GM18909 (cell line): ENCODE results near the gene KDM3B.
"Not testable (repeated sequence)": the region's sequence is repeated elsewhere in the genome, so short reads cannot be mapped to it uniquely, and the experiment has no call there.

Experiments used
- ATAC-seq: cut with Tn5 transposase; IDR thresholded peaks from one replicate; pipeline ENCODE4 v1.9.1; 2021; ENCODE audit warnings: mild to moderate bottlenecking; ENCODE audit not compliant: unreplicated experiment, poor library complexity

KDM3B gene

DNA sequence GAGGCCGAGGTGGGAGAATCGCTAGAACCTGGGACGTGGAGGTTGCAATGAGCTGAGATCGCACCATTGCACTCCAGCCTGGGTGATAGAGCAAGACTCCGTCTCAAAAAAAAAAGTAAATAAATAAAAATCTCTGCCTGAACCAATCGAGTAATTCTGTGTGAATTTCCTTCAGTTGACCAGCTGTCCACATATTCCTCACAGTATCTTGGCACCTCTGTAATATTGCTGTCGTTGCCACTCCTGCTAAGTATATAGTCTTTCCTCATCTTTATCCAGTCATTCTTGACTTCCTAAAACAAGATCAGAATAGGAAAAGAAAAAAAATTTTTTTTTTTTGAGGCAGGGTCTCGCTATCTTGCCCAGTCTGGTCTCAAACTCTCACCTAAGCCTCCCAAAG lies 29.9 kb downstream of the KDM3B start:
- ATAC-seq, result no peak

DNA sequence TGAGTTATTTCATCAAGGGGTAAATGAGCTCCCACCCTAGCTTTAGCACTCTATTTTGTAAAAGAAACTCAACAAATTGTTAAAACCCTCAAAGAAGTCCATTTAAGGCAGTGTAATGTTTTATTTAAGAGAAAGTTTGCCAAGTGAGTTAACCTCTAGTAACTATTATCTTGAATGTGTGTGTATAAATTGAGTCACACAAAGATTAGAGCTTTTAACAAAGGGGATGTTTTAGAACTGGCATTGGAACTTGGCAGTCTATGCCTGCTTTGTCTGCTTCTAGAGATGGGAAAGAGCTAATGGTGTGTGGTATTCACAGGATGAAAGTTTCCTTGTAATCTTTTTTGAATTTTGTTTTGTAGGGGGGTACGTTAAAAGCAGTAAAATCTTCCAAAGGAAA lies 33.2 kb downstream of the KDM3B start:
- no peak for ATAC-seq

DNA sequence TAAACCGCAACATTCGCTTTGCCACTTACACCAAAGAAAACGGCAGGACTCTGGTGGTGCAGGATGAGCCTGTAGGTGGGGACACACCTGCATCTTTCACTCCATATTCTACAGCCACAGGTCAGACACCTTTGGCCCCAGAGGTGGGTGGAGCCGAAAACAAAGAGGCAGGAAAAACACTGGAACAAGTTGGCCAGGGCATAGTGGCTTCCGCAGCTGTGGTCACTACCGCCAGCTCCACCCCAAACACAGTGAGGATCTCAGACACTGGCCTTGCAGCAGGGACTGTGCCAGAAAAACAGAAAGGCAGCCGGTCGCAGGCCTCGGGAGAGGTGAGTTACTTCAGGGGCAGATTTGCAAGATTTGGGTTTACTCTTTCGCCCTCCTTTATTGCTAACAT lies 33.8 kb downstream of the KDM3B start:
- ATAC-seq, result no peak

DNA sequence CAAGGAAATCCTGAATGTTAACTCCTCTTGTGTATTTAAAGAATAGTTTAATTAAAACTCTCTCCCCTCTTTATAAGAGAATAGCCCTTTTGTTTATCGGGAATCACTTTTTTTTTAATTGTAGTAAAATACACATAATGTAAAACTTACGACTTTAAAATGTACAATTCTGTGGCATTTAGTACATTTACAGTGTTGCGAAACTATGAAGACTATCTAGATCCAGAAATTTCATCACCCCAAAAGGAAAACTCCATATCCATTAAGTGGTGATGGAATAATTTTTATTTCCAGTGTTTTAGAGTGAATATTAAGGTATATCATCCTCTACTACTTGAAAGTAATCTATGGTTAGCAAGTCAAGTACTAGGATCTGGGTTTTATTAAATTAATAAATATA lies 36.8 kb downstream of the KDM3B start:
- no peak for ATAC-seq

DNA sequence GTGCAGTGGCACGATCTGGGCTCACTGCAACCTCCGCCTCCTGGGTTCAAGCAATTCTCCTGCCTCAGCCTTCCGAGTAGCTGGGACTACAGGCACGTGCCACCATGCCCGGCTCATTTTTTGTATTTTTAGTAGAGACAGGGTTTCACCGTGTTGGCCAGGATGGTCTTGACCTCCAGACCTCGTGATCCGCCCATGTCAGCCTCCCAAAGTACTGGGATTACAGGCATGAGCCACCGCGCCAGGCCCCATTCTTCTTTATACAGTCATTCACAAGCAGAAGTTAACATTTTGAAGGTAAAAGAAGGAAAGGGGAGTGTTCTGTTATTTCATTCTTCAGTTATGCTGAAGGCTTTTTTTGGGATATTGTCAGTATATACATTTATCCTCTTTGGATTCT lies 37.4 kb downstream of the KDM3B start:
- ATAC-seq, result not testable (repeated sequence)

DNA sequence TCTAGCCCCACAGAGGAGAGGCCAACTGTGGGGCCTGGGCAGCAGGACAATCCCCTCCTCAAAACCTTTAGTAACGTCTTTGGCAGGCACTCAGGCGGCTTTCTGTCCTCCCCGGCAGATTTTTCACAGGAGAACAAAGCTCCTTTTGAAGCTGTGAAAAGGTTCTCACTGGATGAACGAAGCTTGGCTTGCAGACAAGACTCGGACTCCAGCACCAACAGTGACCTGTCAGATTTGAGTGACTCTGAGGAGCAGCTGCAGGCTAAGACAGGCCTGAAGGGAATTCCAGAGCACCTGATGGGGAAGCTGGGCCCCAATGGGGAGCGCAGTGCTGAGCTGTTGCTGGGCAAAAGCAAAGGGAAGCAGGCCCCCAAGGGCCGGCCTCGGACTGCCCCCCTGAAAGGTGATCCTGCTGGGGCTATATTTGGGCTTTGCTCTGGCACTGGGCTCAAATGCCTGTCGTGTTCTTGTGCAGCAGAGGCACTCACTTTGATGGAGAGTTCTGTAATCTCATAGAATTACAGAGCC lies 39.4 kb downstream of the KDM3B start:
- no peak for ATAC-seq

DNA sequence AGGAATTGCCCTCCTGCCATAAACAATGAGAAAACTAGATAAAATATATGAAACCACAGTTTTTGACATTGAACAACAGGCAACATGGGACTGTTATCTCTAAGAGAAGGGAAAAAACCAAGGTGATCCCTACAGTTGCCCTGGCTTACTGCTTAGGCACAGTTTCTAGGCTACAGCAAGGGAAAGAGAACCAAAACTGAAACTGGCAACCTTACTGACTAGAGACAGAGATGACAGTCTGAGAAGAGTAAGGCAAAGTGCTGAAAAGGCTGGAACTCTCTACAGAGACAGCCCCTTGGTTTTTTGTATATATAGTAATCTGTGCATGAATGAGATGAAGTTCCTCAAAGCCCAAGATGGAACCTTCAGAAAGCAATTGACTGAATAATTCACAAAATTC lies 50.2 kb downstream of the KDM3B start:
- ATAC-seq, result no peak

DNA sequence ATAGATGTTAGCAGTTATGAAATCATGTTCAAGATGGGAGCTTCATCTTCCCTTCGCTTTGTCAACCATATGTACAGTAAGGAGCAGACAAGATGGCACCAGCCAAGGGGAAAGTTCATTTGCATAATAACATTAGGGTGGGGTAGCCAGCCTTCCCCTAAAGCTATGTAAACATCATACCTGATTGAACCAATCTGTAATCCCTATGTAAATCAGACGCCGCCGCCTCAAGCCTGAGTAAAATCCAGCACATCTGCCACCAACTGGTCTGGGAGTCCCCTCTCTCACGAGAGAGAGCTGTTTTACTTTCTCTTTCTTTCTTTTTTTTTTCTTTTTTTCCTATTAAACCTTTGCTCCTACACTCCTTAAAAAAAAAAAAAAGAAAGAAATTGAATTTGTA lies 55.5 kb downstream of the KDM3B start:
- peak; percentile 77 for ATAC-seq

DNA sequence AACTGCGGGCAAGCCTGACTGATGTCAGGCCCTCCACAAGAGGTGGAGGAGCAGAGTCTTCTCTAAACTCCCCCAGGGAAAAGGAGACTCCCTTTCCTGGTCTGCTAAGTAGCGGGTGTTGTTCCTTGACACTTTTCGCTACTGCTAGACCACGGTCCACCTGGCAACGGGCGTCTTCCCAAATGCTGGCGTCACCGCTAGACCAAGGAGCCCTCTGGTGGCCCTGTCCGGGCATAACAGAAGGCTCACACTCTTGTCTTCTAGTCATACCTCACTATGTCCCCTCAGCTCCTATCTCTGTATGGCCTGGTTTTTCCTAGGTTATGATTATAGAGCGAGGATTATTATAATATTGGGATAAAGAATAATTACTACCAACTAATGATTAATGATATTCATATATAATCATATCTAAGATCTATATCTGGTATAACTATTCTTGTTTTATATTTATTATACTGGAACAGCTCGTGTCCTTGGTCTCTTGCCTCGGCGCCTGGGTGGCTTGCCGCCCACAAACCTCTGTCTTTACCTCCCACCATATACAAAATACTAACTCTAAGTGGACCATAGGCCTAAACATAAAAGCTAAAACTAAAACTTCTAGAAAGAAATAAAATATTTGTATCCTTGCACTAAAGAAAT lies 58.6 kb downstream of the KDM3B start:
- ATAC-seq, result not testable (repeated sequence)

DNA sequence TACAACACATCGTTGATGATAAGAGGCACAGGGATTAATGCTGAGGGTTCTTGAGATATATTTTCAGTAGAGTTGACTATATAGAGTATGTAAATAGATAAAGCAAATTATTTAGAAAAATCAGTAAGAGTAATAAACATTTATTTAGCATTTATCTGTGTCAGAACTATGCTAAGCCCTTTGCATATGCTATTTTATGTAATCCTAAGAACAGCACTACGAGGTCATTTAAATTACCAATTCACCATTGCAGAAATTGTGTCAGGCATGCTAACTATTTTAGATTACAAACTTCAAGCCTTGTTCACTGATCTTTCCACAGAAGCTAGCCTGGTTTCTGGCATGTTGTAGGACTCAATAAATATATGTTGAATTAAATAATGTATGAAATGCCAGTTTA lies 66.0 kb downstream of the KDM3B start:
- no peak for ATAC-seq

DNA sequence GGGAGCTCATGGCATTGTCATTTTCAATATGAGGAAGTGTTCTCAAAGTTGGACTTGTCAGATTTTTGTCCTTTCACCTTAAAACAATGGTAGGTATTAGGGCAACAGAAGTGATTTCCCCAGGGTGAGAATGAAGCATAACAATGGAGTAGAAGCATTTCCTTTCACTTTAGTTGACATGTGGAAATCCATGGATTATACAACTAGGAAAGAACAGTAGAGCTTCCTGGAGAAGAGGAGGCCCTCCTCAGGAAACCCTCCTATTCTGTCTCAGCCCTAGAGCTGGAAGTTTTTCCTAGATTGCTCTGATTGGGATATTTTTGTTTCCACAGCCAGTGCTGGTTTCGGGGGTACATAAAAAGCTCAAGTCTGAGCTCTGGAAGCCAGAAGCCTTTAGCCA lies 72.6 kb downstream of the KDM3B start:
- no peak for ATAC-seq

DNA sequence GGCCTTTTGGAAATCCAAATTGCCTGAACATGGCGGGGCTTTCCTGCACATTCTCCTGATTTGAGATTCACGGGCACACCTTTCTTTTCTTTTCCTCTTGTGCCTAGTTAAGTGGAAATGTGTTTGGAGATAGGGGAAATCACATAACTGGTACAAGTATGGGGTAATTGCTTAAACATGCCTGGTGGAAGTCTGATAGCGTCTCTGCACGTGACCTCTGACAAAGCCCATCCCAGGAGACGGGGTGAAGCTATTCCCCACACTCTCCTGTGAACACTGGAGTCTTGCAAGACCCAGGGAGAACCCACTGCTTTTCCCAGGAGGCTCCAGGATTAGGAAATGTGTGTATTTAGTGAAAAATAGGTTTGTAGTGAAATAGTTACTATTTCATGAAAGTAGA lies 83.5 kb downstream of the KDM3B start:
- no peak for ATAC-seq

DNA sequence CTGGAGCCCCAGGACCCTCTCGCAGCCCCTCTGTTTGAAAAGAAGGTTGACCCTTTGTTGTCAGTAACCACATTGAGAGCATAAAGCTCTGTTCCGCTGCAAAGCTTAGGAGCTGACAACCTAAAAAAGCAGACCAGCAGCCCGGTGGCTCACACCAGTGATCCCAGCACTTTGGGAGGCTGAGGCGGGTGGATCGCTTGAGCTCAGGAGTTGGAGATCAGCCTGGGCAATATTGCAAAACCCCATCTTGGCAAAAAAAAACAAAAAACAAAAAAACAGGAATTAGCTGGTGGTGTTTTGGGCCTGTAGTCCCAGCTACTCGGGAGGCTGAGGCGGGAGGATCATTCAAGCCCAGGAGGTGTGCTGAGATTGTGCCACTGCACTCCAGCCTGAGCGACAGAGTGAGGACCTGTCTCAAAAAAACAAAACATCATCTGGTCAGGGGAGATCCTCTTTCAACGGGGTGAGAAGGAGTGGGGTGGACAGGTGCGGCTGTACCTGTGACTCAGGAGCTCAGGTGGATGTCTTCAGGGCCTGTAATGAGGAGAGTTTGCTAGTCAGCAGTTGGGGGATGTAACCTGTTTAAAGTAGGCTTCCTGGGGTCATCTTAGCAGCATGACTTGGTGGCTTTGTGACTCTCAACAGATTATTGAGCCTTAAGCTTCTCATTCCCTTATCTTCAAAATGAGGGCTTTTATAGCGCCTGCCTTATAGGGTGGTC lies 85.7 kb downstream of the KDM3B start:
- ATAC-seq, result no peak

DNA sequence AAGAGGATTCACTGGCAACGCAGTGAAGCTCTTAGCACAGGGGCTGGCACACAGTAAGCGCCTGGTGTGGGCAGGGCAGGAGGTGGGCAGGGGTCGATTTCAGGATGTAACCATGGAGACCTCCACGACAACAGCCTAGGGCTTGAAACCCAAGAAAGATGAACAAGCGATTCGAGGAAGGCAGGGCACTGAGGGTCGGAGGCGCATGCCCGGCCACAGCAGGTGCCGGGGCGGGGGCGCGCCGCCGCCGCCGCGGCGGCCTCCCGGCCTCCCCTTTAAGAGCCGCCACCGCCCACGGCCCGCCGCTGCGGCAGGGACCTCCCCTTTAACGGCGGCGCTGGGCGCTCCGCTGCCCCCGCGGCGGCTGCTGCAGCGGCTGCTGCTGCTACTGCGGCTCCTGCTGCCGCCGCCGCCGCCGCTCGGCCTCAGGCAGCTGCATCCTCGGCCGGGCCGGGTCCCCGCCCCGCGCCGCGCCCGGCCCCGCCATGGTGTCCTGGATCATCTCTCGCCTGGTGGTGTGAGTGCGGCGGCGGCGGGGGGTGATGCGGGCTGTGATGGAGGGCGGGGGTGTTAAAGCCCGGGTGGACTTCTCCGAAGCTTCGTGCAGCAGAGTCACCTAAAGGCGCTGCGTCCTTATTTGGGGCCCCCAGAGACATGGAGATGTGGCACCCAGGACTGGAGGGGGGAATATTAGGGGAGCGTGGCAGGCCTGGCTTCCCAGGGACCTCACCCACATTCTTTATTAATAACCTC lies 86.4 kb downstream of the KDM3B start, which contains the start of gene REEP2:
TSS of gene REEP2 (plus strand) at position 334 of the 753 bp plus-strand sequence. CDS start at position 486, 152 bp downstream.
- ATAC-seq, result peak; percentile 73

DNA sequence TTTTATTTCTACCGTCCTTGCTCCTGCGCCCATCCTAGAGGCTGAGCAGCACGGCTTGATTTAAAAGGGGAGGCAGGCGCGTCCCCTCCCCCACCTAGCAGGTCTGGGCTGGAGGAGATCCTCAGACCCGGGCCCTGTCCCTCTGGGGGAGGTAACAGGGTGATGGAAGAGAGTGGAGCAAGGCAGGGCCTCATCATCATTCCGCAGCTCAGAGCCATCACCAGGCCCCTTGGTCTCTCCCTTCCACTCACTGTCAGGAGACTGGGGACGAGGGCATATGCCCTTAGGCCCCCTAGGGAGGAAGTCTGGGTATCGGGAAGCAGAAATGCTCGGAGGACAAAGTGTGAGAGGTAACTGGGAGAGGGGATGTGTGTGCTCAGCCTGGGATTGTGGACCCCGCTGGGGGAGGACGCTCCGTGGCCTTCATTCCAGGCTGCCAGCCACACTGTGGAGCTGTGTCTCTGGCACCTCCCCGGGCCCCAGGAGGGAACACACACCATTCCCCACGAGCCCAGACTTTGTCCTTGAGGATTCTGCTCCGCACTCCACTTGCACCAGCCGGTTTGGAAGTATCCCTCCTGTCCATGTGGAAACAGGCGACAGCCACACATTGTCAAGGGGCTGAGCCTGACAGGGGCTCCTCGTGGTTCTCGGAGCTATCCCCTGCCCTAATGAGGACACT lies 87.1 kb downstream of the KDM3B start:
- ATAC-seq, result no peak

DNA sequence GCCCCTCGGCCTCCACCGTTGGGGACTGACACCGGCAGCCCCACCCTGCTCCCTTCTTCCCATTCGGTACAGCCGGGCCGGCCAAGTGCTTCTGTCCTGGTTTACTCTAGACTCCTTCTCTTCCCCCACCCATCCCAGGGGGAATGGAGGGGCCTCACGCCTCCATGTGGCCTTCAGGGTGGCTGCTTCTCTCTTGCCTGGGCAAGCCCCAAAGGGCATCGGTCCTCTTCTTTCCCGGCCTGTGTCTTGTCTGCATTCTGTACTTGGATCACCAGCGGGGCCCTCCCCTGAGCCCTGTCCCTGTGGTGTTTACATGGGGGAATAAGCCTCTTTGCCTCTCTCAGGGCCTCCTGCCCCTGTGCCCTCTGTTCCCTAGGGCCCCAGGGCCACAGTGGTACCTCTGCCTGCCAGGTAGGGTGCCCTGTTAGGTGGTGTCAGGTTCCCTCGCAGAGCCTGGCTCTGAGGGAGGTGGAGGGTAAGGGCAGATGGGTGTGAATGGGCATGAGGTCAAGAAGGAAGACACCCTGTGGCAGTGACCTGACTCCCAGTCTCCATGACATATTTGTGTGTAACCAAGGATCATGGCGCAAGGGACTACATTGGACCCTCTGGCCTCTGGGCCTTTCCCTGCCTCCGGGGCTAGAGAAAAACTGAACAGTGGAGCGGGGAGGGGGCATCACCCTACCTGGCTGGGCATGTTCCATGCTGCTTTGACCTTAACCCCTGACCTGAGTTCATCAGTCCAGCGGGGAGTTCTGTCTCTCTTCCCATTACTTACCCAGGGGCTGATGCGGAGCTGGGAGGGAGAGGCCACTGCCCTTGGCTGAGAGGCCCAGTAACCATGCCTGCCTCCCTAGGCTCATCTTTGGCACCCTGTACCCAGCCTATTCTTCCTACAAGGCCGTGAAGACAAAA lies 87.9 kb downstream of the KDM3B start:
- no peak for ATAC-seq

DNA sequence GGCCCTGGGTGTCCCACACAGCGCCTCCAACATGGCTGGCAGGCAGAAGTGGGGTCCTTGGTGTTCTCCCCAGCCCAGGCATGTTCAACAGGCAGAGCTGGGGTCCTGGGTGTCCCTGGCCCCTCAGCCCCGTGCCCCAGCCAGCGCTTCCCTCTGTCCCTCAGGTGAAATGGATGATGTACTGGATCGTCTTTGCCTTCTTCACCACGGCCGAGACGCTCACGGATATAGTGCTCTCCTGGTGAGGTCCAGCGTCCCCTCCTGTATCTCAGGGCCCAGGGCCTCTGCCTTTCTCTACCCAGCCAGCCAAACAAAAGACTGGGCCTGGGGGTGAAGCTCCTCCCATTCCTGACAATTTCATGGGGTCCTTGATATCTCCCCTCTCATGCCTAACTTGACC lies 88.7 kb downstream of the KDM3B start:
- no peak for ATAC-seq

DNA sequence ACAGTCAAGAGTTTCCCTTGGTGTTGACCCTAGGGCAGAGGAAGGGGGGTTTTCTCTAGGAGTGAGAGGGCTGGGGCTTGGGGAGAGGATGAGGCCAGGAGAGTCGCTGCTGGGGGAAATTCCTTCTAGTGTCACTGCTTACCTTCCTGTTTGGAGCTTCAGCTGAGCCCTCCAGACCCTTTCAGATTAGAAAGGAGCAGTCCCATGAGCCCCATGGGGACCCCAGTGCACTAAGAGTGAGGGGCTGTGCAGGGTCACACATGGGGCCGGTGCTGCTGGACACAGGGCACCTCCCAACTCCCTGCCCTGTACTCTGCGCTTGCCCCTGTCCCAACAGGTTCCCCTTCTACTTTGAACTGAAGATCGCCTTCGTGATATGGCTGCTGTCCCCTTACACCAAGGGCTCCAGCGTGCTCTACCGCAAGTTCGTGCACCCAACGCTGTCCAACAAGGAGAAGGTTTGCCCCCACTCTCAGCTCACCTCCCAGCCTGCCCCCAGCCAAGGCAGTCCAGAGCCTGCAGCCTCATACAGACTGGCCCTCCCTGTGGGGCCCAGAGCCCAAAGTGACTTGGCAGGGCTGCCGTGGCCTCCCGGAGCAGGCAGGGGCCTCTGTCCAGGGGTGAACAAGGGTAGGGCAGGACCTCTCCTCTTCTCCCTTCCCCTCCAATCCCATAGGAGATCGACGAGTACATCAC lies 91.7 kb downstream of the KDM3B start:
- no peak for ATAC-seq
